IMR-90 (cell line): ENCODE data around the gene PI4K2B. TPM values are rescaled to one million over a fixed set of nuclear protein-coding genes. Genes with fewer than 3 reads are reported as not detected.
A peak's percentile ranks its signal among the peaks of the same experiment; 100 is the strongest.

Source experiments
- ATAC-seq: fragments of 200-7000 bp; cut with Tn5 transposase; 2 replicates; pipeline ENCODE4 v1.9.1; 2020; ENCODE audit warnings: low read depth, mild to moderate bottlenecking, moderate library complexity
- Bru-seq: library from RNA; stranded (reverse); fragments of 400-500 nt; gene quantifications from one replicate; lab custom pipeline; 2021; lab: Mats Ljungman, UMichigan
- BruChase-seq, 2 experiments: library from RNA; stranded (reverse); fragments of 400-500 nt; gene quantifications; one replicate each; lab custom pipeline; 2021; lab: Mats Ljungman, UMichigan
- BruUV-seq: library from RNA; stranded (reverse); fragments of 400-500 nt; replicated peaks from 2 replicates; lab custom pipeline; 2021; lab: Mats Ljungman, UMichigan
- CTCF ChIA-PET: fragments of 300-600 bp; formaldehyde crosslinking; extraction: SDS; loops from one replicate; lab custom pipeline; 2021; ENCODE audit warnings: antibody characterized with exemption; lab: Yijun Ruan, JAX
- POLR2A ChIA-PET: fragments of 300-600 bp; sonication (Branson Sonifier 250); formaldehyde crosslinking; loops from one replicate; lab custom pipeline; 2022; ENCODE audit warnings: antibody characterized with exemption; ENCODE audit not compliant: unreplicated experiment; lab: Charles Lee
- DNase-seq: peaks from one replicate; pipeline ENCODE4 v3.0.0; 2013
- H2AFZ ChIP-seq: replicated peaks from 2 replicates; pipeline ENCODE3; 2013; ENCODE audit warnings: low read length, mild to moderate bottlenecking; ENCODE audit not compliant: poor library complexity
- H2AK5ac ChIP-seq: 2 replicates; pipeline ENCODE4 v1.6.1; 2013; ENCODE audit warnings: low read depth, low read length, inconsistent platforms
- H2AK9ac ChIP-seq: replicated peaks from 2 replicates; pipeline ENCODE3; 2013; ENCODE audit warnings: mild to moderate bottlenecking, low read depth, low read length, moderate library complexity; ENCODE audit not compliant: poor library complexity
- H2BK120ac ChIP-seq: 2 replicates; pipeline ENCODE4 v1.6.1; 2013; ENCODE audit warnings: low read depth, low read length, inconsistent platforms
- H2BK15ac ChIP-seq: 3 replicates; pipeline ENCODE4 v1.6.1; 2013; ENCODE audit warnings: low read depth, low read length, inconsistent platforms
- H2BK20ac ChIP-seq: 2 replicates; pipeline ENCODE4 v1.6.1; 2013; ENCODE audit warnings: low read depth, mild to moderate bottlenecking, inconsistent platforms, low read length, moderate library complexity
- H2BK5ac ChIP-seq: 2 replicates; pipeline ENCODE4 v1.6.1; 2013; ENCODE audit warnings: mild to moderate bottlenecking, low read depth, low read length, inconsistent platforms; ENCODE audit not compliant: poor library complexity, severe bottlenecking
- H3K14ac ChIP-seq: replicated peaks from 2 replicates; pipeline ENCODE4 v1.6.1; 2013; ENCODE audit warnings: low read depth, low read length, inconsistent platforms
- H3K18ac ChIP-seq: 2 replicates; pipeline ENCODE4 v1.6.1; 2013; ENCODE audit warnings: low read depth, low read length, control low read depth
- H3K23ac ChIP-seq: 2 replicates; pipeline ENCODE4 v1.6.1; 2013; ENCODE audit warnings: low read depth, low read length, inconsistent platforms
- H3K27ac ChIP-seq: 2 replicates; pipeline ENCODE4 v1.5.1; 2013; ENCODE audit warnings: mild to moderate bottlenecking, control low read depth, low read length; ENCODE audit not compliant: insufficient read depth
- H3K27me3 ChIP-seq: 2 replicates; pipeline ENCODE4 v1.6.1; 2013; ENCODE audit warnings: low read length; ENCODE audit not compliant: control insufficient read depth, insufficient read depth
- H3K36me3 ChIP-seq: 2 replicates; pipeline ENCODE4 v1.6.1; 2013; ENCODE audit warnings: low read length, mixed read lengths; ENCODE audit not compliant: control insufficient read depth, insufficient read depth
- H3K4ac ChIP-seq: 2 replicates; pipeline ENCODE4 v1.6.1; 2013; ENCODE audit warnings: low read depth, low read length, inconsistent platforms
- H3K4me1 ChIP-seq: 2 replicates; pipeline ENCODE4 v1.6.1; 2013; ENCODE audit warnings: low read length, mixed read lengths; ENCODE audit not compliant: control insufficient read depth, insufficient read depth
- H3K4me2 ChIP-seq: 2 replicates; pipeline ENCODE4 v1.6.1; 2013; ENCODE audit warnings: low read depth, mild to moderate bottlenecking, control low read depth, low read length, moderate library complexity
- H3K4me3 ChIP-seq: 2 replicates; pipeline ENCODE4 v1.5.1; 2013; ENCODE audit warnings: low read depth, mild to moderate bottlenecking, control low read depth, low read length, moderate library complexity; ENCODE audit not compliant: insufficient read depth
- H3K56ac ChIP-seq: 2 replicates; pipeline ENCODE4 v1.6.1; 2013; ENCODE audit warnings: low read length, inconsistent platforms; ENCODE audit not compliant: insufficient read depth; ENCODE audit errors: extremely low read depth
- H3K79me1 ChIP-seq, 2 experiments: 2 replicates each; pipeline ENCODE4 v1.6.1; 2013; ENCODE audit warnings: low read length in 2 of 2, inconsistent platforms in 1 of 2, low read depth in 1 of 2
- H3K9ac ChIP-seq: 2 replicates; pipeline ENCODE4 v1.6.1; 2013; ENCODE audit warnings: low read depth, low read length, control low read depth
- H3K9me1 ChIP-seq: 2 replicates; pipeline ENCODE4 v1.6.1; 2013; ENCODE audit warnings: low read length, inconsistent platforms; ENCODE audit not compliant: insufficient read depth
- H3K9me3 ChIP-seq: 2 replicates; pipeline ENCODE4 v1.6.1; 2013; ENCODE audit warnings: low read length; ENCODE audit not compliant: control insufficient read depth, insufficient read depth
- H4K20me1 ChIP-seq: 2 replicates; pipeline ENCODE4 v1.6.1; 2013; ENCODE audit warnings: low read length, inconsistent platforms; ENCODE audit not compliant: insufficient read depth
- H4K5ac ChIP-seq: 2 replicates; pipeline ENCODE4 v1.6.1; 2013; ENCODE audit warnings: mild to moderate bottlenecking, low read depth, low read length, control low read depth
- H4K8ac ChIP-seq, 2 experiments: 2 replicates each; pipeline ENCODE4 v1.6.1; 2013; ENCODE audit warnings: low read depth in 2 of 2, low read length in 2 of 2, control low read depth in 1 of 2, inconsistent platforms in 1 of 2
- H4K91ac ChIP-seq: 2 replicates; pipeline ENCODE4 v1.6.1; 2013; ENCODE audit warnings: low read depth, low read length, inconsistent platforms; ENCODE audit not compliant: insufficient read depth
- CEBPB ChIP-seq: IDR thresholded peaks from 2 replicates; pipeline ENCODE4 v1.6.1; 2012; ENCODE audit warnings: low read depth, low read length, improper control_type of control experiment
- CHD1 ChIP-seq: IDR thresholded peaks from 2 replicates; pipeline ENCODE4 v1.6.1; 2012; ENCODE audit warnings: low read depth, low read length, improper control_type of control experiment
- CTCF ChIP-seq: conservative IDR thresholded peaks from 2 replicates; pipeline ENCODE4 v1.5.1; 2012; ENCODE audit warnings: mild to moderate bottlenecking, low read depth, low read length, improper control_type of control experiment
- ELK1 ChIP-seq: fragments of 150-350 bp; IDR thresholded peaks from 2 replicates; pipeline ENCODE4 v1.6.1; 2016; ENCODE audit warnings: low read depth, mild to moderate bottlenecking, low read length, moderate library complexity, borderline replicate concordance
- MAFK ChIP-seq: IDR thresholded peaks from 2 replicates; pipeline ENCODE4 v1.6.1; 2012; ENCODE audit warnings: low read depth, low read length, improper control_type of control experiment
- MXI1 ChIP-seq: IDR thresholded peaks from 2 replicates; pipeline ENCODE4 v1.6.1; 2012; ENCODE audit warnings: low read depth, mild to moderate bottlenecking, low read length, moderate library complexity, borderline replicate concordance
- POLR2A ChIP-seq: IDR thresholded peaks from 2 replicates; pipeline ENCODE4 v1.6.1; 2012; ENCODE audit warnings: mild to moderate bottlenecking, low read depth, low read length
- RAD21 ChIP-seq: IDR thresholded peaks from 2 replicates; pipeline ENCODE4 v1.6.1; 2012; ENCODE audit warnings: low read length, improper control_type of control experiment
- RFX5 ChIP-seq: IDR thresholded peaks from 2 replicates; pipeline ENCODE4 v1.8.0; 2012; ENCODE audit warnings: low read depth, mild to moderate bottlenecking, low read length, moderate library complexity
- SMC3 ChIP-seq: fragments of 150-350 bp; IDR thresholded peaks from 2 replicates; pipeline ENCODE4 v1.6.1; 2016; ENCODE audit warnings: low read depth, mild to moderate bottlenecking, antibody characterized with exemption, low read length, moderate library complexity
- USF2 ChIP-seq: fragments of 150-350 bp; IDR thresholded peaks from 2 replicates; pipeline ENCODE4 v1.6.1; 2017; ENCODE audit warnings: mild to moderate bottlenecking, antibody characterized with exemption, low read length, low read depth
- WGBS, 2 experiments: methylation state at CpG; one replicate each; pipeline versions ENCODE4 v1.1.5 to v1.1.7; 2013; ENCODE audit warnings: missing lambda C conversion rate in 2 of 2; ENCODE audit not compliant: insufficient read length in 1 of 2; ENCODE audit errors: extremely low coverage in 2 of 2; 5-methylcytosine and 5-hydroxymethylcytosine counted together
- dilution Hi-C: fragments of 300-500 bp; cut with HindIII; formaldehyde crosslinking; loops from one replicate; pipeline ENCODE4 v1.14.3; 2018; ENCODE audit warnings: low sequenced_read_pairs; ENCODE audit not compliant: unreplicated experiment
- in situ Hi-C: fragments of 300-500 bp; cut with MboI; formaldehyde crosslinking; loops from 3 replicates; pipeline ENCODE4 v1.14.3; 2019; ENCODE audit warnings: low sequenced_read_pairs, inconsistent platforms, mixed read lengths
- intact Hi-C: fragments of 100-400 bp; cut with micrococcal nuclease; formaldehyde crosslinking; loops from 2 replicates; pipeline ENCODE4 v1.10.0; 2022
- long read RNA-seq: library from polyadenylated mRNA; unstranded; transcript quantifications from one replicate; pipeline ENCODE4 v2.0.0, GENCODE V29; 2021; ENCODE audit not compliant: unreplicated experiment
- polyA plus RNA-seq, 3 experiments: library from polyadenylated mRNA; depleted of rRNA; stranded (reverse); fragments of >200 nt; gene quantifications; 2 replicates each; pipeline ENCODE4 v1.2.3, GENCODE V29; 2012; ENCODE audit warnings: low replicate concordance in 1 of 3
- total RNA-seq: library from RNA; depleted of rRNA; stranded (reverse); fragments of >200 nt; gene quantifications from 2 replicates; pipeline ENCODE4 v1.2.3, GENCODE V29; 2012; rRNA removed

PI4K2B gene
- 6.5 and 25.3 TPM in 2 replicates for total RNA-seq
- 6.5 and 7.6 TPM in 2 replicates for polyA plus RNA-seq (2012; rRNA removed)
- 1.5 and 1.9 TPM in 2 replicates for polyA plus RNA-seq (2012; cell fraction: cytosol; rRNA removed)
- 1.1 and 2.6 TPM in 2 replicates for polyA plus RNA-seq (2012; cell fraction: nucleus; rRNA removed; ENCODE audit: low replicate concordance)
- Bru-seq, nascent RNA: percentile 70 among the genes with signal in this experiment
- percentile 94 among the genes with signal in this experiment for BruChase-seq, experiment 1, labeled RNA remaining after a 6-hour chase
- percentile 93 among the genes with signal in this experiment for BruChase-seq, experiment 2, labeled RNA remaining after a 2-hour chase
- long read RNA-seq, transcript PI4K2B-201 (10 exons, 3,540 nt): major isoform, 35 of 38 reads
- long read RNA-seq, partial matches to known transcripts: 1 of 38 reads
- long read RNA-seq, other reads (novel, unspliced or antisense): 2 of 38 reads

- peak within 1 kb of the TSS; percentile 71 for H2BK5ac ChIP-seq
- in situ Hi-C loops: no loop called here
- POLR2A ChIA-PET: no interaction called here
- H3K27me3 ChIP-seq: no peaks in the 10 kb centered on the region; the same call in none of the 2 replicates
- H3K4ac ChIP-seq: peak within 1 kb of the TSS; percentile 93
- 0 out of 2 replicates have a peak, but pooled peaks cover 2% of the 10 kb centered on the region for H3K4me1 ChIP-seq
- H3K56ac ChIP-seq: peak within 1 kb of the TSS; percentile 83
- peak within 1 kb of the TSS; percentile 91 for H3K4me3 ChIP-seq
- H2BK20ac ChIP-seq: no peak within 1 kb of the TSS
- no TSS peak for BruUV-seq
- peak within 1 kb of the TSS; percentile 19; the same call in 1 of the 2 replicates for H3K18ac ChIP-seq
- dilution Hi-C loops: no loop called here
- H3K79me1 ChIP-seq: peaks cover 15 to 25% of the 10 kb centered on the region in 2 experiments
- peak within 1 kb of the TSS; percentile 82 for H2AK9ac ChIP-seq
- peak within 1 kb of the TSS; percentile 100 for H2AFZ ChIP-seq
- H4K91ac ChIP-seq: peak within 1 kb of the TSS; percentile 85; the same call in 1 of the 2 replicates
- CTCF ChIA-PET: interaction anchor here (0.5 kb wide), 1 partner anchor 87 kb away, joined by 3 read pairs; no protein-coding TSS in a partner anchor
- no peak within 1 kb of the TSS for H2AK5ac ChIP-seq
- WGBS, 2 experiments: 0% methylated on average over 19 of the region's 72 CpGs; no CpG with 5 or more reads in 1 of the 2 experiments
- H3K4me2 ChIP-seq: peak within 1 kb of the TSS; percentile 84
- peaks cover 4% of the 10 kb centered on the region; the same call in 1 of the 2 replicates for H3K9me3 ChIP-seq
- H3K23ac ChIP-seq: peak within 1 kb of the TSS; percentile 92
- H3K9me1 ChIP-seq: no peaks in the 10 kb centered on the region
- H3K36me3 ChIP-seq: no peaks in the 10 kb centered on the region
- DNase-seq: peak; percentile 57
- peak within 1 kb of the TSS; percentile 73 to 89 for H4K8ac ChIP-seq
- H4K20me1 ChIP-seq: no peaks in the 10 kb centered on the region; the same call in 1 of the 2 replicates
- intact Hi-C loops: loop anchor here (2.0 to 10.0 kb wide), 3 partner anchors 61 to 131 kb away; partner anchors contain the start of gene ZCCHC4
- ATAC-seq: peak; percentile 80
- peak within 1 kb of the TSS; percentile 86 for H2BK120ac ChIP-seq
- peak within 1 kb of the TSS; percentile 75 for H3K27ac ChIP-seq
- H3K14ac ChIP-seq: peak within 1 kb of the TSS; percentile 86
- peak within 1 kb of the TSS; percentile 75 for H3K9ac ChIP-seq
- peak within 1 kb of the TSS; percentile 55; the same call in 1 of the 2 replicates for H4K5ac ChIP-seq
- H2BK15ac ChIP-seq: peak within 1 kb of the TSS; percentile 38; the same call in 1 of the 3 replicates
- no peak for TF ChIP-seq RAD21
- TF ChIP-seq MXI1: peak; percentile 38; the same call in 1 of the 2 replicates
- TF ChIP-seq USF2: peak; percentile 82
- no peak for TF ChIP-seq ELK1
- no peak for TF ChIP-seq CTCF
- TF ChIP-seq MAFK: no peak
- TF ChIP-seq CEBPB: no peak
- no peak for TF ChIP-seq SMC3
- TF ChIP-seq CHD1: no peak
- 0 out of 2 replicates have a peak, but pooled peaks have one; percentile 38 for TF ChIP-seq POLR2A
- no peak for TF ChIP-seq RFX5
Observed at GRCh38 chr4:25233737-25234389, at the start of gene PI4K2B. PI4K2B (plus strand) TSS chr4:25234033; CDS start chr4:25234164, 131 bp downstream.
